Epithelial cell of proximal tubule (primary cell): ENCODE data around the gene PEPD. TPM values are rescaled to one million over a fixed set of nuclear protein-coding genes. Genes with fewer than 3 reads are reported as not detected.

Source experiments
- DNase-seq: peaks from one replicate; pipeline ENCODE4 v3.0.0-alpha.2; 2011; ENCODE audit warnings: low read depth
- H3K4me3 ChIP-seq: 2 replicates; pipeline ENCODE4 v1.5.1; 2011; ENCODE audit warnings: low read depth, mild to moderate bottlenecking, low read length
- CTCF ChIP-seq: conservative IDR thresholded peaks from 2 replicates; pipeline ENCODE4 v1.5.1; 2012; ENCODE audit warnings: low read depth, mild to moderate bottlenecking, low read length
- total RNA-seq: library from RNA; depleted of rRNA; stranded (reverse); fragments of >200 nt; gene quantifications from 2 replicates; pipeline ENCODE4 v1.2.3, GENCODE V29; 2015

The PEPD gene
- total RNA-seq, 1 donor from 2014 or later: 56.7 TPM

- TF ChIP-seq CTCF: no peak
- DNase-seq: no peak
- H3K4me3 ChIP-seq: no peak overlapping the region
These were observed 109.9 kb downstream of the PEPD start for GRCh38 chr19:33411621-33412180.

GRCh38 chr19:33410915-33411401, 110.6 kb downstream of the PEPD start:
- no peak for DNase-seq
- H3K4me3 ChIP-seq: no peak overlapping the region
- no peak for TF ChIP-seq CTCF

GRCh38 chr19:33409906-33410685, 111.5 kb downstream of the PEPD start:
- H3K4me3 ChIP-seq: no peak overlapping the region
- no peak for TF ChIP-seq CTCF
- DNase-seq: no peak

GRCh38 chr19:33408538-33409434, 112.8 kb downstream of the PEPD start:
- no peak for TF ChIP-seq CTCF
- DNase-seq: no peak
- H3K4me3 ChIP-seq: no peak overlapping the region

GRCh38 chr19:33408116-33408515, 113.5 kb downstream of the PEPD start:
- TF ChIP-seq CTCF: no peak
- no peak overlapping the region for H3K4me3 ChIP-seq
- DNase-seq: no peak

GRCh38 chr19:33407716-33408115, 113.9 kb downstream of the PEPD start:
- no peak for TF ChIP-seq CTCF
- H3K4me3 ChIP-seq: no peak overlapping the region
- DNase-seq: no peak
